ENCODE results near the gene SIPA1L3. TPM values are rescaled to one million over a fixed set of nuclear protein-coding genes. Genes with fewer than 3 reads are reported as not detected.

Gene SIPA1L3
- total RNA-seq, 1 experiment from 2014 or later, result 66.3 TPM

GRCh38 chr19:37932985-37933936 is 26.3 kb downstream of the SIPA1L3 start:
- intact Hi-C loops (cut with micrococcal nuclease; ENCODE audit: unreplicated experiment) (no loop called here), in situ Hi-C loops (cut with HindIII; ENCODE audit: low pct_unique_long_range_greater_than_20kb, low sequenced_read_pairs) (no loop called here)
- ATAC-seq (peak; percentile 74), DNase-seq (ENCODE audit: low read depth, low spot score) (no peak)
- H3K27ac ChIP-seq (ENCODE audit: low read length), result peak overlapping the region; percentile 96
- peak overlapping the region; percentile 53 to 74 for H3K4me3 ChIP-seq (ENCODE audit: low read depth in 2 of 2, low read length in 2 of 2)
- no peak for TF ChIP-seq REST (IDR thresholded peaks at IDR 0.05; ENCODE audit: insufficient read depth in 1 of 2, low read depth in 2 of 2, low read length in 1 of 2)
- no peak for TF ChIP-seq TCF7L2 (IDR thresholded peaks at IDR 0.05; ENCODE audit: low read depth, low read length)
- no peak for TF ChIP-seq SIN3A (IDR thresholded peaks at IDR 0.05; ENCODE audit: borderline replicate concordance, insufficient read depth, low read depth, low read length)
- no peak for TF ChIP-seq POLR2AphosphoS5 (IDR thresholded peaks at IDR 0.05; ENCODE audit: low read depth, low read length)
- TF ChIP-seq CTCF (IDR thresholded peaks at IDR 0.05), result no peak
- no TSS peak for BruUV-seq (replicated peaks)
- peaks cover 24% of the 10 kb centered on the region; the same call in 1 of the 2 replicates for H3K9me3 ChIP-seq (ENCODE audit: control insufficient read depth, insufficient read depth, low read depth, low read length)
- H3K4me1 ChIP-seq (ENCODE audit: control insufficient read depth, insufficient read depth, low read length), result peaks cover 35% of the 10 kb centered on the region
- no peaks in the 10 kb centered on the region for H3K27me3 ChIP-seq (ENCODE audit: control insufficient read depth, insufficient read depth, low read length)
- CTCF ChIA-PET, result interaction anchor here (1.7 kb wide), 2 partner anchors 26 to 30 kb away, joined by 9 to 12 read pairs; partner anchors contain the start of genes SIPA1L3 and WDR87
- no peaks in the 10 kb centered on the region for H3K36me3 ChIP-seq (ENCODE audit: control insufficient read depth, insufficient read depth, low read length)
- POLR2A ChIA-PET, result interaction anchor here (0.6 to 0.9 kb wide), 2 partner anchors 125 to 132 kb away, joined by 7 to 17 read pairs; no protein-coding TSS in a partner anchor

GRCh38 chr19:37933937-37934358 is 26.9 kb downstream of the SIPA1L3 start:
- DNase-seq (ENCODE audit: low read depth, low spot score) (no peak), ATAC-seq (no peak)
- no TSS peak for BruUV-seq (replicated peaks)
- peak overlapping the region; percentile 40; the same call in 1 of the 2 replicates for H3K27ac ChIP-seq (ENCODE audit: low read length)
- in situ Hi-C loops (cut with HindIII; ENCODE audit: low pct_unique_long_range_greater_than_20kb, low sequenced_read_pairs), result no loop called here
- CTCF ChIA-PET, result no interaction called here
- peaks cover 30% of the 10 kb centered on the region for H3K4me1 ChIP-seq (ENCODE audit: control insufficient read depth, insufficient read depth, low read length)
- peaks cover 24% of the 10 kb centered on the region; the same call in 1 of the 2 replicates for H3K9me3 ChIP-seq (ENCODE audit: control insufficient read depth, insufficient read depth, low read depth, low read length)
- no peak overlapping the region; a peak in 1 of 4 replicates for H3K4me3 ChIP-seq (ENCODE audit: low read depth in 2 of 2, low read length in 2 of 2)
- H3K27me3 ChIP-seq (ENCODE audit: control insufficient read depth, insufficient read depth, low read length), result no peaks in the 10 kb centered on the region
- intact Hi-C loops (cut with micrococcal nuclease; ENCODE audit: unreplicated experiment), result no loop called here
- no peaks in the 10 kb centered on the region for H3K36me3 ChIP-seq (ENCODE audit: control insufficient read depth, insufficient read depth, low read length)
- POLR2A ChIA-PET, result interaction anchor here (0.9 kb wide), 1 partner anchor 125 kb away, joined by 17 read pairs; no protein-coding TSS in a partner anchor
- TF ChIP-seq SIN3A (IDR thresholded peaks at IDR 0.05; ENCODE audit: borderline replicate concordance, insufficient read depth, low read depth, low read length) (no peak), POLR2AphosphoS5 (IDR thresholded peaks at IDR 0.05; ENCODE audit: low read depth, low read length) (no peak), CTCF (IDR thresholded peaks at IDR 0.05) (no peak), REST (IDR thresholded peaks at IDR 0.05; ENCODE audit: insufficient read depth in 1 of 2, low read depth in 2 of 2, low read length in 1 of 2) (no peak), TCF7L2 (IDR thresholded peaks at IDR 0.05; ENCODE audit: low read depth, low read length) (no peak)

Data from Panc1 (cell line).